SK-N-SH (cell line): ENCODE results near the gene SIGLEC8. TPM values are rescaled to one million over a fixed set of nuclear protein-coding genes. Genes with fewer than 3 reads are reported as not detected.

Source experiments
- CTCF ChIA-PET: fragments of 300-600, 350-600 bp; formaldehyde crosslinking; extraction: SDS; loops from one replicate; lab custom pipeline; 2021; lab: Yijun Ruan, JAX
- POLR2A ChIA-PET: fragments of 350-600 bp; sonication (Branson Sonifier 250); formaldehyde crosslinking; extraction: SDS; loops from one replicate; lab custom pipeline; 2020; ENCODE audit warnings: antibody characterized with exemption, inconsistent platforms; lab: Yijun Ruan, JAX
- DNase-seq: peaks from one replicate; pipeline ENCODE4 v3.0.0; 2012
- H2AFZ ChIP-seq: fragments of 200-600 bp; sonication (generic); 2 replicates; pipeline ENCODE4 v1.8.1; 2016; ENCODE audit warnings: antibody characterized with exemption, mild to moderate bottlenecking, low read depth
- H3F3A ChIP-seq: fragments of 200-600 bp; sonication (generic); replicated peaks from 2 replicates; pipeline ENCODE3; 2016; ENCODE audit warnings: antibody characterized with exemption, mild to moderate bottlenecking; ENCODE audit not compliant: insufficient read depth
- H3K27ac ChIP-seq, 2 experiments: fragments of 200-500 bp in 1 of 2; fragments of 200-600 bp in 1 of 2; sonication (Bioruptor generic) in 1 of 2; sonication (generic), shearing (Covaris generic) in 1 of 2; 2 replicates each; pipeline versions ENCODE4 v1.5.1 to v1.6.1; 2014 to 2016; ENCODE audit warnings: low read depth in 2 of 2, inconsistent platforms in 1 of 2, low read length in 1 of 2, mild to moderate bottlenecking in 1 of 2, mixed read lengths in 1 of 2
- H3K27me3 ChIP-seq: fragments of 200-600 bp; sonication (generic), shearing (Covaris generic); 2 replicates; pipeline ENCODE4 v1.6.1; 2016; ENCODE audit warnings: mixed run types; ENCODE audit not compliant: insufficient read depth
- H3K36me3 ChIP-seq, 2 experiments: fragments of 200-500 bp in 1 of 2; fragments of 200-600 bp in 1 of 2; sonication (Bioruptor generic) in 1 of 2; sonication (generic) in 1 of 2; replicated peaks in 1 of 2; 2 replicates each; pipeline versions ENCODE3 to v1.5.1; 2014 to 2016; ENCODE audit warnings: low read length in 1 of 2, mild to moderate bottlenecking in 1 of 2; ENCODE audit not compliant: insufficient read depth in 2 of 2, control insufficient read depth in 1 of 2
- H3K4me1 ChIP-seq, 2 experiments: fragments of 200-500 bp in 1 of 2; fragments of 200-600 bp in 1 of 2; sonication (Bioruptor generic) in 1 of 2; sonication (generic), shearing (Covaris generic) in 1 of 2; 2 replicates each; pipeline versions ENCODE4 v1.5.1 to v1.6.1; 2014 to 2016; ENCODE audit warnings: low read depth in 1 of 2, low read length in 1 of 2, mixed run types in 1 of 2; ENCODE audit not compliant: insufficient read depth in 2 of 2, control insufficient read depth in 1 of 2
- H3K4me2 ChIP-seq: fragments of 200-600 bp; sonication (generic), shearing (Covaris generic); 2 replicates; pipeline ENCODE4 v1.6.1; 2017; ENCODE audit warnings: mixed run types
- H3K4me3 ChIP-seq, 2 experiments: fragments of 200-500 bp in 1 of 2; fragments of 200-600 bp in 1 of 2; sonication (Bioruptor generic) in 1 of 2; sonication (generic), shearing (Covaris generic) in 1 of 2; 2 replicates each; pipeline versions ENCODE4 v1.5.1 to v1.8.1; 2014 to 2016; ENCODE audit warnings: low read depth in 2 of 2, inconsistent platforms in 1 of 2, low read length in 1 of 2, mild to moderate bottlenecking in 1 of 2, mixed read lengths in 1 of 2, moderate library complexity in 1 of 2
- H3K79me2 ChIP-seq: fragments of 200-600 bp; sonication (generic); 2 replicates; pipeline ENCODE4 v1.8.1; 2017; ENCODE audit warnings: mild to moderate bottlenecking; ENCODE audit not compliant: insufficient read depth
- H3K9ac ChIP-seq: fragments of 200-600 bp; sonication (generic); 2 replicates; pipeline ENCODE4 v1.6.1; 2017; ENCODE audit warnings: mixed run types
- H3K9me2 ChIP-seq: fragments of 200-600 bp; sonication (generic); 2 replicates; pipeline ENCODE4 v1.6.1; 2017; ENCODE audit warnings: mixed run types
- H3K9me3 ChIP-seq: fragments of 200-600 bp; sonication (generic); 2 replicates; pipeline ENCODE4 v1.6.1; 2017; ENCODE audit warnings: mixed run types, mild to moderate bottlenecking, moderate library complexity
- H4K20me1 ChIP-seq: fragments of 200-600 bp; sonication (generic); 2 replicates; pipeline ENCODE4 v1.6.1; 2017; ENCODE audit warnings: mild to moderate bottlenecking, mixed run types; ENCODE audit not compliant: insufficient read depth
- CTCF ChIP-seq: fragments of 200-600 bp; sonication (generic); IDR thresholded peaks from 2 replicates; pipeline ENCODE4 v1.6.1; 2017; ENCODE audit warnings: antibody characterized with exemption, mild to moderate bottlenecking, moderate library complexity
- EZH2phosphoT487 ChIP-seq: fragments of 200-600 bp; sonication (generic); IDR thresholded peaks from 2 replicates; pipeline ENCODE4 v1.6.1; 2017; ENCODE audit warnings: low read depth, mixed run types, mild to moderate bottlenecking, antibody characterized with exemption, moderate library complexity, borderline replicate concordance
- GABPA ChIP-seq: IDR thresholded peaks from 2 replicates; pipeline ENCODE4 v1.4.0; 2012; ENCODE audit warnings: low read depth, mild to moderate bottlenecking
- IRF3 ChIP-seq: fragments of 150-350 bp; IDR thresholded peaks from 2 replicates; pipeline ENCODE4 v1.6.1; 2016; ENCODE audit warnings: mild to moderate bottlenecking, low read depth, low read length
- JUND ChIP-seq: IDR thresholded peaks from 2 replicates; pipeline ENCODE4 v1.4.0; 2012
- MAX ChIP-seq: IDR thresholded peaks from 2 replicates; pipeline ENCODE4 v1.4.0; 2012; ENCODE audit warnings: low read depth
- NRF1 ChIP-seq: IDR thresholded peaks from 2 replicates; pipeline ENCODE4 v1.6.1; 2012; ENCODE audit warnings: low read depth, mild to moderate bottlenecking, low read length
- PBX3 ChIP-seq: IDR thresholded peaks from 2 replicates; pipeline ENCODE4; 2012
- POLR2AphosphoS5 ChIP-seq: IDR thresholded peaks from 2 replicates; pipeline ENCODE4 v1.6.1; 2012; ENCODE audit warnings: low read depth, low read length
- REST ChIP-seq: IDR thresholded peaks from 2 replicates; pipeline ENCODE4 v1.6.1; 2012; ENCODE audit warnings: mild to moderate bottlenecking, low read depth, low read length, moderate library complexity
- SIN3A ChIP-seq: IDR thresholded peaks from 2 replicates; pipeline ENCODE4 v1.6.1; 2012; ENCODE audit warnings: low read depth, mild to moderate bottlenecking, low read length, moderate library complexity, borderline replicate concordance
- SMC3 ChIP-seq: IDR thresholded peaks from 2 replicates; pipeline ENCODE4 v1.6.1; 2012; ENCODE audit warnings: low read depth, low read length, improper control_type of control experiment
- WGBS: methylation state at CpG from one replicate; pipeline ENCODE4 v1.1.6; 2017; ENCODE audit warnings: low lambda C conversion rate; 5-methylcytosine and 5-hydroxymethylcytosine counted together
- polyA plus RNA-seq, 3 experiments: library from polyadenylated mRNA; depleted of rRNA; stranded (reverse); fragments of >200 nt; gene quantifications; 2 replicates each; pipeline ENCODE4 v1.2.3, GENCODE V29; 2012

Gene SIGLEC8
- polyA plus RNA-seq (2012; rRNA removed): not detected in 2 replicates
- polyA plus RNA-seq (2012; cell fraction: cytosol; rRNA removed): not detected in 2 replicates
- not detected in 2 replicates for polyA plus RNA-seq (2012; cell fraction: nucleus; rRNA removed)

GRCh38 chr19:51458051-51458645, at the start of gene SIGLEC8:
Gene SIGLEC8, minus strand, starts transcription at chr19:51458454. Its CDS starts 67 bp downstream, at chr19:51458387.
- no peaks in the 10 kb centered on the region for H3F3A ChIP-seq
- peaks cover 53% of the 10 kb centered on the region for H3K27me3 ChIP-seq
- POLR2A ChIA-PET: no interaction called here
- no peaks in the 10 kb centered on the region for H4K20me1 ChIP-seq
- TF ChIP-seq SIN3A (no peak), NRF1 (no peak), GABPA (no peak), SMC3 (no peak), CTCF (no peak), PBX3 (no peak), EZH2phosphoT487 (no peak), REST (no peak), IRF3 (no peak), POLR2AphosphoS5 (no peak), JUND (no peak), MAX (no peak)
- TF ChIP-seq, all 33 proteins: peak for 0
- Histone ChIP-seq H3K36me3 (no peaks in the 10 kb centered on the region), H3K9me2 (no peaks in the 10 kb centered on the region), H3K79me2 (no peaks in the 10 kb centered on the region), H3K9me3 (no peaks in the 10 kb centered on the region), H3K9ac (no peak within 1 kb of the TSS), H3K4me3 (no peak within 1 kb of the TSS), H3K4me1 (no peaks in the 10 kb centered on the region; a peak in 1 of 4 replicates), H2AFZ (no peak within 1 kb of the TSS), H3K27ac (no peak within 1 kb of the TSS), H3K4me2 (no peak within 1 kb of the TSS)
- CTCF ChIA-PET: interaction anchor here (7.0 kb wide), 1 partner anchor 16 kb away, joined by 37 read pairs; no protein-coding TSS in a partner anchor
- WGBS: 3% methylated on average over 6 of the region's 10 CpGs
- DNase-seq: no peak
